ENCODE data around the gene PLCG2.
"Not testable (repeated sequence)": the region's sequence is repeated elsewhere in the genome, so short reads cannot be mapped to it uniquely, and the experiment has no call there.

Gene PLCG2

GRCh38 chr16:81755915-81756614 lies 23.0 kb upstream of the PLCG2 start:
- DNase-seq, result no peak

GRCh38 chr16:81756615-81757356 lies 22.3 kb upstream of the PLCG2 start:
- no peak for DNase-seq

GRCh38 chr16:81758376-81758775 lies 20.7 kb upstream of the PLCG2 start:
- no peak for DNase-seq

- not testable (repeated sequence) for DNase-seq
Measured at GRCh38 chr16:81762322-81762721, 16.8 kb upstream of the PLCG2 start.

- no peak for DNase-seq
Measured at GRCh38 chr16:81765111-81765919, 13.8 kb upstream of the PLCG2 start.

GRCh38 chr16:81765969-81766368 lies 13.1 kb upstream of the PLCG2 start:
- DNase-seq, result no peak

- DNase-seq, result no peak
Measured at GRCh38 chr16:81767987-81768592, 11.0 kb upstream of the PLCG2 start.

GRCh38 chr16:81770008-81770407 lies 9.1 kb upstream of the PLCG2 start:
- no peak for DNase-seq

GRCh38 chr16:81774348-81774747 lies 4.7 kb upstream of the PLCG2 start:
- no peak for DNase-seq

GRCh38 chr16:81775570-81775969 lies 3.5 kb upstream of the PLCG2 start:
- DNase-seq, result no peak

- no peak for DNase-seq
Measured at GRCh38 chr16:81778231-81778630, 860 bp upstream of the PLCG2 start.

GRCh38 chr16:81779536-81780320 lies 637 bp downstream of the PLCG2 start:
- no peak for DNase-seq

- no peak for DNase-seq
Measured at GRCh38 chr16:81780350-81780749, 1.3 kb downstream of the PLCG2 start.

- no peak for DNase-seq
Measured at GRCh38 chr16:81782236-81782635, 3.1 kb downstream of the PLCG2 start.

- no peak for DNase-seq
Measured at GRCh38 chr16:81784072-81784795, 5.1 kb downstream of the PLCG2 start.

GRCh38 chr16:81785138-81785924 lies 6.2 kb downstream of the PLCG2 start:
- no peak for DNase-seq

- no peak for DNase-seq
Measured at GRCh38 chr16:81786321-81786720, 7.2 kb downstream of the PLCG2 start.

- DNase-seq, result no peak
Measured at GRCh38 chr16:81786868-81787267, 7.8 kb downstream of the PLCG2 start.

- DNase-seq, result no peak
Measured at GRCh38 chr16:81787659-81788058, 8.6 kb downstream of the PLCG2 start.

- DNase-seq, result no peak
Measured at GRCh38 chr16:81790277-81790676, 11.2 kb downstream of the PLCG2 start.
